ENCODE measurements around the gene C2orf92.

DNA sequence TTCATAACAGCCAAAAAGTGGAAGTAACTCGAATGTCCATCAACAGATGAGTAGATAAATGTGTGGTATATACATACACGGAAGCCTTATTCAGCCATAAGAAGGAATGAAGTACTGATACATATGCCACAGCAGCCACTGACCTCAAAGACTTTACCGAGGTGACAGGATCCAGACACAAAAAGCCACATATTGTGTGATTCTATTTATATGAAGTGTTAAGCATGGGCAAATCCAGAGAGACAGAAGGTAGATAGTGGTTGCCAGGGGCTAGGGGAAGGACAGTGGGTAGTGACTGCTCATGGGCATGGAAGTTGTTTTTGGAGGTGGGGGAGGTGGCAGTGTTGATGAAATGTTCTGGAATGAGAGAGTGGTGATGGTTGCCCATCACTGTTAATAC is 77.8 kb downstream of the C2orf92 start:
- TF ChIP-seq, protein P1, sequence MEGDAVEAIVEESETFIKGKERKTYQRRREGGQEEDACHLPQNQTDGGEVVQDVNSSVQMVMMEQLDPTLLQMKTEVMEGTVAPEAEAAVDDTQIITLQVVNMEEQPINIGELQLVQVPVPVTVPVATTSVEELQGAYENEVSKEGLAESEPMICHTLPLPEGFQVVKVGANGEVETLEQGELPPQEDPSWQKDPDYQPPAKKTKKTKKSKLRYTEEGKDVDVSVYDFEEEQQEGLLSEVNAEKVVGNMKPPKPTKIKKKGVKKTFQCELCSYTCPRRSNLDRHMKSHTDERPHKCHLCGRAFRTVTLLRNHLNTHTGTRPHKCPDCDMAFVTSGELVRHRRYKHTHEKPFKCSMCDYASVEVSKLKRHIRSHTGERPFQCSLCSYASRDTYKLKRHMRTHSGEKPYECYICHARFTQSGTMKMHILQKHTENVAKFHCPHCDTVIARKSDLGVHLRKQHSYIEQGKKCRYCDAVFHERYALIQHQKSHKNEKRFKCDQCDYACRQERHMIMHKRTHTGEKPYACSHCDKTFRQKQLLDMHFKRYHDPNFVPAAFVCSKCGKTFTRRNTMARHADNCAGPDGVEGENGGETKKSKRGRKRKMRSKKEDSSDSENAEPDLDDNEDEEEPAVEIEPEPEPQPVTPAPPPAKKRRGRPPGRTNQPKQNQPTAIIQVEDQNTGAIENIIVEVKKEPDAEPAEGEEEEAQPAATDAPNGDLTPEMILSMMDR (IDR thresholded peaks at IDR 0.05), result no peak
- no peak for TF ChIP-seq EZH2phosphoT487 (IDR thresholded peaks at IDR 0.05)

Data from neural progenitor cell (in vitro differentiated cells).